ENCODE measurements around the gene GUSB.

DNA sequence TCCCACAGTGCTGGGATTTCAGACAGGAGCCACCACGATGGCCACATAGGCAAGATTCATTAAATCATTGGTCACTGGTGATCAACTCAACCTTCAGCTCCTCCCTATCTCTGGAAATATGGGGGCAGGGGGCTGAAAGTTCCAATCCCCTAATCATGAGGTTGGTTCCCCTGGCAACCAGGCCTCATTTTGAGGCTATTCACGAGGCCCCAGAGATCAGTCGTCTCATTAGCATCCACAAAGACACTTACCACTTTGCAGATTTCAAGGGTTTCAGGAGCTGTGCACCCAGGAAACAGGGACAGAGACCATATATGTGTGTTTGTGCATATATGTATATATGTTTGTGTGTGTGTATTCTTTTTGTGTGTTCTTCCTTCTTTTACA is 7.7 kb upstream of the GUSB start:
- TF ChIP-seq, protein P1, sequence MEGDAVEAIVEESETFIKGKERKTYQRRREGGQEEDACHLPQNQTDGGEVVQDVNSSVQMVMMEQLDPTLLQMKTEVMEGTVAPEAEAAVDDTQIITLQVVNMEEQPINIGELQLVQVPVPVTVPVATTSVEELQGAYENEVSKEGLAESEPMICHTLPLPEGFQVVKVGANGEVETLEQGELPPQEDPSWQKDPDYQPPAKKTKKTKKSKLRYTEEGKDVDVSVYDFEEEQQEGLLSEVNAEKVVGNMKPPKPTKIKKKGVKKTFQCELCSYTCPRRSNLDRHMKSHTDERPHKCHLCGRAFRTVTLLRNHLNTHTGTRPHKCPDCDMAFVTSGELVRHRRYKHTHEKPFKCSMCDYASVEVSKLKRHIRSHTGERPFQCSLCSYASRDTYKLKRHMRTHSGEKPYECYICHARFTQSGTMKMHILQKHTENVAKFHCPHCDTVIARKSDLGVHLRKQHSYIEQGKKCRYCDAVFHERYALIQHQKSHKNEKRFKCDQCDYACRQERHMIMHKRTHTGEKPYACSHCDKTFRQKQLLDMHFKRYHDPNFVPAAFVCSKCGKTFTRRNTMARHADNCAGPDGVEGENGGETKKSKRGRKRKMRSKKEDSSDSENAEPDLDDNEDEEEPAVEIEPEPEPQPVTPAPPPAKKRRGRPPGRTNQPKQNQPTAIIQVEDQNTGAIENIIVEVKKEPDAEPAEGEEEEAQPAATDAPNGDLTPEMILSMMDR (conservative IDR thresholded peaks at IDR 0.05; ENCODE audit: low read depth, low read length) = no peak
- TF ChIP-seq EZH2 (IDR thresholded peaks at IDR 0.05; ENCODE audit: borderline replicate concordance, low read depth, low read length, poor library complexity, severe bottlenecking) = no peak

Data from A673 (cell line).